PC-9 (cell line): ENCODE data around the gene SNX9. TPM values are rescaled to one million over a fixed set of nuclear protein-coding genes. Genes with fewer than 3 reads are reported as not detected.
A peak's percentile ranks its signal among the peaks of the same experiment; 100 is the strongest.

Experiments
- BruUV-seq: library from RNA; stranded (reverse); fragments of 400-500 nt; replicated peaks from 2 replicates; lab custom pipeline; 2021; lab: Mats Ljungman, UMichigan
- CTCF ChIA-PET: fragments of 300-600 bp; sonication (Branson Sonifier 250); formaldehyde crosslinking; loops from one replicate; lab custom pipeline; 2022; ENCODE audit warnings: antibody characterized with exemption; lab: Charles Lee
- POLR2A ChIA-PET: fragments of 300-600 bp; sonication (Branson Sonifier 250); formaldehyde crosslinking; loops from one replicate; lab custom pipeline; 2022; ENCODE audit warnings: antibody characterized with exemption; ENCODE audit not compliant: unreplicated experiment; lab: Charles Lee
- DNase-seq, 2 experiments: peaks; one replicate each; pipeline versions ENCODE4 v3.0.0 to v3.0.0-alpha.2; 2015 to 2022; ENCODE audit warnings: mixed read lengths in 1 of 2
- H2AFZ ChIP-seq: fragments of 200-600 bp; sonication (generic); 2 replicates; pipeline ENCODE4 v1.8.1; 2017; ENCODE audit warnings: antibody characterized with exemption
- H3F3A ChIP-seq: fragments of 200-600 bp; sonication (generic); 2 replicates; pipeline ENCODE4 v1.8.1; 2017; ENCODE audit warnings: antibody characterized with exemption, mild to moderate bottlenecking, low read depth; ENCODE audit not compliant: insufficient read depth
- H3K27ac ChIP-seq: fragments of 200-600 bp; sonication (generic); 2 replicates; pipeline ENCODE4 v1.6.1; 2016; ENCODE audit warnings: mixed run types
- H3K27me3 ChIP-seq: fragments of 200-600 bp; sonication (generic); 2 replicates; pipeline ENCODE4 v1.6.1; 2016; ENCODE audit warnings: low read depth, mixed run types; ENCODE audit not compliant: insufficient read depth
- H3K36me3 ChIP-seq: fragments of 200-600 bp; sonication (generic); 2 replicates; pipeline ENCODE4 v1.6.1; 2016; ENCODE audit warnings: low read depth, mixed run types
- H3K4me1 ChIP-seq: fragments of 200-600 bp; sonication (generic); replicated peaks from 2 replicates; pipeline ENCODE4 v1.6.1; 2016; ENCODE audit warnings: mixed run types; ENCODE audit not compliant: insufficient read depth
- H3K4me2 ChIP-seq: fragments of 200-600 bp; sonication (generic); 2 replicates; pipeline ENCODE4 v1.6.1; 2017; ENCODE audit warnings: mixed run types
- H3K4me3 ChIP-seq: fragments of 200-600 bp; sonication (generic); 2 replicates; pipeline ENCODE4 v1.6.1; 2016; ENCODE audit warnings: mixed run types
- H3K79me2 ChIP-seq: fragments of 200-600 bp; sonication (generic); 2 replicates; pipeline ENCODE4 v1.6.1; 2017; ENCODE audit warnings: low read depth, mixed run types
- H3K9me2 ChIP-seq: fragments of 200-600 bp; sonication (generic); 2 replicates; pipeline ENCODE4 v1.8.1; 2017; ENCODE audit warnings: mild to moderate bottlenecking; ENCODE audit not compliant: insufficient read depth
- H3K9me3 ChIP-seq: fragments of 200-600 bp; sonication (generic); 2 replicates; pipeline ENCODE4 v1.8.1; 2016; ENCODE audit warnings: low read depth; ENCODE audit not compliant: insufficient read depth
- H4K20me1 ChIP-seq: fragments of 200-600 bp; sonication (generic); 2 replicates; pipeline ENCODE4 v1.8.1; 2017; ENCODE audit not compliant: insufficient read depth
- EZH2 ChIP-seq: fragments of 200-600 bp; sonication (generic); IDR thresholded peaks from 2 replicates; pipeline ENCODE4 v1.8.0; 2017; ENCODE audit warnings: antibody characterized with exemption, low read depth
- intact Hi-C: fragments of 100-400 bp; cut with micrococcal nuclease; formaldehyde crosslinking; loops from one replicate; pipeline ENCODE4 v1.10.0; 2022; ENCODE audit not compliant: unreplicated experiment
- total RNA-seq: library from RNA; stranded (reverse); gene quantifications from 2 replicates; pipeline ENCODE4 v1.2.3, GENCODE V29; 2021
- TF ChIP-seq, protein P1 (sequence below): fragments of 200-600 bp; sonication (generic); conservative IDR thresholded peaks from 2 replicates; pipeline ENCODE4 v1.6.1; 2017; ENCODE audit warnings: mixed run types, antibody characterized with exemption, mild to moderate bottlenecking, moderate library complexity

SNX9 gene
- total RNA-seq, 1 experiment from 2014 or later, result 25.0 TPM

DNA sequence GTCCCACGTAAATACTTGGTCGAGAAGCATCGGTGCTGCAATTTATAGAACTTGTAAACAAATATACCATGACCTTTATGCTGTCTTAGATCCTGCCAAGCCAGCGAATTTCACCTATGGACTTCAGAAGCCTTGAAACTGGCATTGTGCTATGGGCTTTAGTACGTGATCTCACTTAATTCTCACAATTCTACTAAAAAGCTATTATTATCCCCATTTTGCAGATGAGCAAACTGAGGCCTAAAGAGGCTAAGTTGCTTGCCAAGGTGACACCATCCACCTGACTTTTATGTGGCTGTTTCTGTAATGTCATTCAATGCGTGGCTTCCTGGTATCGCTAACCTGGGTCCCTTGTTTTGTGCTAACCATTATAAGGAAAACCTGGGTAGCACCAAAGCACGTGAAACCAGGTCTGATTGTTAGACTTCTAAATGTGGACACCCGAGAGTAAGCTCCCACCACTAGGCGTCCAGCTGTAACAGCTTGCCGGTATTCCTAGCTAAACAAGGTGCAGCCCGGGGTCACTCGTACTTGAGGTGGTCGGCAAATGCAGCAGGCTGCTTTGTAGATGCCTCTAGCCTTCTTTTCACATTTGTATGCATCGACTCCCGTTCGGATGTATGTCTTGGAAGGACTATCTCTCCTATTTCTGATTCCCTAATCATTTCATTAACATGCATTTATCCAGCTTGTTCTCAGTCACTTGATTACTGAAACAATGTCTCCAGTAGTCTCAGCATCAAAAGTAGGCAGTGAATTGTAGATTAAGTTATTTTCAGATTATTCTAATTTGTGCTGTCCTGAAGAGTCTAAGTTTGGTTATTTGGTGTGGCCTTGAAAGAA, 159.7 kb downstream of the SNX9 start:
- Histone ChIP-seq H3K79me2 (peaks cover 54% of the 10 kb centered on the region), H3K4me3 (peak overlapping the region; percentile 86), H3F3A (peaks cover 39% of the 10 kb centered on the region), H4K20me1 (no peaks in the 10 kb centered on the region), H3K4me1 (peaks cover 55% of the 10 kb centered on the region), H3K36me3 (no peaks in the 10 kb centered on the region), H3K9me3 (no peaks in the 10 kb centered on the region), H3K27ac (0 out of 2 replicates have a peak overlapping the region, but pooled peaks have one; percentile 22), H2AFZ (peak overlapping the region; percentile 79), H3K27me3 (no peaks in the 10 kb centered on the region), H3K4me2 (peak overlapping the region; percentile 93), H3K9me2 (no peaks in the 10 kb centered on the region)
- CTCF ChIA-PET, result interaction anchor here (0.6 kb wide), 1 partner anchor 16 kb away, joined by 4 read pairs; no protein-coding TSS in a partner anchor
- BruUV-seq, result TSS peak; percentile 29
- POLR2A ChIA-PET, result interaction anchor here (0.5 kb wide), 1 partner anchor 661 kb away, joined by 3 read pairs; the partner anchor contains the start of gene DYNLT1
- intact Hi-C loops, result loop anchor here (1.0 kb wide), 1 partner anchor 58 kb away; no protein-coding TSS in a partner anchor
- no peak for TF ChIP-seq EZH2
- TF ChIP-seq, protein P1, sequence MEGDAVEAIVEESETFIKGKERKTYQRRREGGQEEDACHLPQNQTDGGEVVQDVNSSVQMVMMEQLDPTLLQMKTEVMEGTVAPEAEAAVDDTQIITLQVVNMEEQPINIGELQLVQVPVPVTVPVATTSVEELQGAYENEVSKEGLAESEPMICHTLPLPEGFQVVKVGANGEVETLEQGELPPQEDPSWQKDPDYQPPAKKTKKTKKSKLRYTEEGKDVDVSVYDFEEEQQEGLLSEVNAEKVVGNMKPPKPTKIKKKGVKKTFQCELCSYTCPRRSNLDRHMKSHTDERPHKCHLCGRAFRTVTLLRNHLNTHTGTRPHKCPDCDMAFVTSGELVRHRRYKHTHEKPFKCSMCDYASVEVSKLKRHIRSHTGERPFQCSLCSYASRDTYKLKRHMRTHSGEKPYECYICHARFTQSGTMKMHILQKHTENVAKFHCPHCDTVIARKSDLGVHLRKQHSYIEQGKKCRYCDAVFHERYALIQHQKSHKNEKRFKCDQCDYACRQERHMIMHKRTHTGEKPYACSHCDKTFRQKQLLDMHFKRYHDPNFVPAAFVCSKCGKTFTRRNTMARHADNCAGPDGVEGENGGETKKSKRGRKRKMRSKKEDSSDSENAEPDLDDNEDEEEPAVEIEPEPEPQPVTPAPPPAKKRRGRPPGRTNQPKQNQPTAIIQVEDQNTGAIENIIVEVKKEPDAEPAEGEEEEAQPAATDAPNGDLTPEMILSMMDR, result peak; percentile 39; the same call in 1 of the 2 replicates
- DNase-seq, result peak in 1 of 2 experiments; percentile 42

DNA sequence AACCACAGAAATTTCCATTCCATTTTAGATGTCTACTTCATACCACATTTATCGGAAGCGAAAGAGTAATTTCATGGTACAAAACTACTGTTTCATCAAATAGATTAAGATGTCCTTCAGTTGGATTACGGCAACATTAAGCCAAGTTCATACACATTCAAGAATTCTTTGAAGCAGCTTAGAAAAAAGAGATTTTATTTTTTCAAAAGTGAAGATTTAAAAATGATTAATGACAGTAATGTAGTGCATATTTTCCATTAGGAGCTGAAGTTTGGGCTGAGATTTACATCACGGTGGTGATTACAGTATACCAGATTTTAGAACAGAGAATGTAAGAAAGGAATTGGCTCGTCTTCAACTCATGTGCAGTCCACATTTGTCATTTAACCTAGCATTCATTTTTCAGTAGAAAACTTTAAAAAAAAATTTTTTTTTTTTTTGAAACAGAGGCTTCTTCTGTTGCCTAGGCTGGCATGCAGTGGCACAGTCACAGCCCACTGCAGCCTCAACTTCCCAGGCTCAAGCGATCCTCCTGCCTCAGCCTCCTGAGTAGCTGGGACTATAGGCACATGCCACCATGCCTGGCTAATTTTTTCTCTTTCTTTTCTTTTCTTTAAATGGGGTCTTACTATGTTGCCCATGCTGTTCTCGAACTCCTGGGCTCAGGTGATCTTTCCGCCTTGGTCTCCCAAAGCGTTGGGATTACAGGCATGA, 160.5 kb downstream of the SNX9 start:
- Histone ChIP-seq H3K27me3 (no peaks in the 10 kb centered on the region), H3K9me2 (no peaks in the 10 kb centered on the region), H3K9me3 (no peaks in the 10 kb centered on the region), H4K20me1 (peaks cover 3% of the 10 kb centered on the region; the same call in 1 of the 2 replicates), H3K79me2 (peaks cover 62% of the 10 kb centered on the region), H3K4me1 (peaks cover 59% of the 10 kb centered on the region), H3K4me3 (peak overlapping the region; percentile 86), H3K4me2 (peak overlapping the region; percentile 93), H3F3A (peaks cover 39% of the 10 kb centered on the region), H2AFZ (no peak overlapping the region), H3K36me3 (no peaks in the 10 kb centered on the region), H3K27ac (0 out of 2 replicates have a peak overlapping the region, but pooled peaks have one; percentile 89)
- DNase-seq, result no peak
- TF ChIP-seq, protein P1, result no peak
- TF ChIP-seq EZH2, result no peak
- CTCF ChIA-PET, result interaction anchor here (0.6 kb wide), 1 partner anchor 17 kb away, joined by 4 read pairs; no protein-coding TSS in a partner anchor
- intact Hi-C loops, result loop anchor here (1.0 kb wide), 1 partner anchor 57 kb away; no protein-coding TSS in a partner anchor
- no TSS peak for BruUV-seq
- POLR2A ChIA-PET, result interaction anchor here (0.5 kb wide), 1 partner anchor 661 kb away, joined by 3 read pairs; the partner anchor contains the start of gene DYNLT1

DNA sequence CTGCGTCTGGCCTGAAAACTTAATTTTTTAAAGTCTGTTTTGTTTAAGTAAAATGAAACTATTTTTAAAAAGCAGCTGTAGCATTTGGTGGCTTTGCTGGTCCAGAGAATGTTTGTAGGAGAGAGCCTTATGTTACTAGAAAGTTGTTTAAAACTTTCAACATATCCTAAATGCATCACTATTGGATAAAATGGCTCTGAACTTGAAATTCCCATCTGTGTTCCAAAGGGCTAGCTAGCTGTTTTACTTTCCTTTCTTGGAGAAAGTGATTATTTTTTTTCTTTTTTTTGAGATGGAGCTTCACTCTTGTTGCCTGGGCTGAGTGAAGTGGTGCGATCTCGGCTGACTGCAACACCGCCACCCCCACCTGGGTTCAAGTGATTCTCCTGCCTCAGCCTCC, 161.1 kb downstream of the SNX9 start:
- TF ChIP-seq, protein P1, result no peak
- no peak for TF ChIP-seq EZH2
- H3K36me3 ChIP-seq, result no peaks in the 10 kb centered on the region
- CTCF ChIA-PET, result no interaction called here
- H3K4me3 ChIP-seq, result peak overlapping the region; percentile 86; the same call in 1 of the 2 replicates
- H3K27ac ChIP-seq, result 0 out of 2 replicates have a peak overlapping the region, but pooled peaks have one; percentile 89
- H3K79me2 ChIP-seq, result peaks cover 67% of the 10 kb centered on the region
- H3K4me2 ChIP-seq, result peak overlapping the region; percentile 93
- H3K9me2 ChIP-seq, result no peaks in the 10 kb centered on the region
- intact Hi-C loops, result no loop called here
- H3K9me3 ChIP-seq, result no peaks in the 10 kb centered on the region
- peaks cover 65% of the 10 kb centered on the region for H3K4me1 ChIP-seq
- no peak for DNase-seq
- H3K27me3 ChIP-seq, result no peaks in the 10 kb centered on the region
- peaks cover 39% of the 10 kb centered on the region for H3F3A ChIP-seq
- POLR2A ChIA-PET, result no interaction called here
- H2AFZ ChIP-seq, result no peak overlapping the region
- BruUV-seq, result no TSS peak
- peaks cover 8% of the 10 kb centered on the region; the same call in 1 of the 2 replicates for H4K20me1 ChIP-seq
